Central memory CD8-positive, alpha-beta T cell (primary cell): ENCODE data around the gene CCNT1.
"Not testable (repeated sequence)": the region's sequence is repeated elsewhere in the genome, so short reads cannot be mapped to it uniquely, and the experiment has no call there.

ENCODE experiments used
- ATAC-seq: fragments of 150-1000 bp; cut with Tn5 transposase; replicated peaks from 2 replicates; pipeline ENCODE4 v1.10.0; 2022; ENCODE audit warnings: mild to moderate bottlenecking, moderate FRiP score, moderate number of reproducible peaks; ENCODE audit not compliant: poor library complexity, severe bottlenecking; ENCODE audit errors: extremely low read depth
- DNase-seq, 2 donors: peaks; one replicate each; pipeline ENCODE4 v3.0.0; 2021; ENCODE audit warnings: low spot score in 2 of 2
- H3K27ac Mint-ChIP-seq: one replicate; pipeline ENCODE4 v1.8.0; 2022; ENCODE audit warnings: low read depth, mild to moderate bottlenecking, moderate library complexity, mixed read lengths
- H3K27me3 Mint-ChIP-seq: one replicate; pipeline ENCODE4 v1.8.0; 2022; ENCODE audit warnings: mixed read lengths
- H3K36me3 Mint-ChIP-seq: one replicate; pipeline ENCODE4 v1.8.0; 2022; ENCODE audit warnings: mild to moderate bottlenecking, moderate library complexity, mixed read lengths; ENCODE audit not compliant: insufficient read depth
- H3K4me1 Mint-ChIP-seq: one replicate; pipeline ENCODE4 v1.8.0; 2022; ENCODE audit warnings: mixed read lengths
- H3K4me3 Mint-ChIP-seq: one replicate; pipeline ENCODE4 v1.8.0; 2022; ENCODE audit warnings: mild to moderate bottlenecking, moderate library complexity, mixed read lengths
- H3K9me3 Mint-ChIP-seq: one replicate; pipeline ENCODE4 v1.8.0; 2022; ENCODE audit warnings: mixed read lengths

CCNT1 gene

DNA sequence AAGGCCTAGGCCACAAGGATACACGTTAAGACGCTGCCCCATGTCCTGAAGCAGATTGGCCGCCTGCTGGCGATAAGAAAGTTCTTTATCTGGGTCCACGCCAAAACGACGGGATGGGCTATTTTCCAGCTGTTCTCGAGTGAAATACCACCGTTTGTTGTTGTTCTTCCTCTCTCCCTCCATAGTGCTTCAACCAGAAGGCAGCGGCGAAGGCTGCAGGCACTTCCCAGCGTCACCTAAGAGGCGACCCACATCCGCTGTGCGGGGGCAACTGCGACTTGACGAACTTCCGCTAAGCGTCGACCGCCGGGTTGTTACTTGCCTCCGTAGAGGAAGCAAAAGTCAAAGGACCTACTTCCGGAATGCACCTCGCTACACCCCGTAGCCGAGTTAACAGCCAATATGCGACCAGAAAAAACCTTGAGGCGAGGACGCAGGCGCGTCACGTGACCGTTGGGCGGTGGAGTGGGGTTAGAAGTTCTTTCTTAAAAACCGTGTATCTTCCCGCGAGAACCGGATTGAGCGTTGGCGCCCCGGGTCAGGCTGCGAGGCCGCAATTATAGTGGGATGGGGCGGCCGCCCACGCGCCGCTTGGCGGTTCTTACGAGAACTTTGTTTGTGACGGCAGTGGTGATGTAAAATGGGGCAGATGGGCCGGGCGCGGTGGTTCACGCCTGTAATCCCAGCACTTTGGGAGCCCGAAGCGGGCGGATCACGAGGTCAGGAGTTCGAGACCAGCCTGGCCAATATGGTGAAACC, at the start of gene CCNT1:
TSS of gene CCNT1 (minus strand) at position 215 of the 759 bp plus-strand sequence. CDS start at position 183, 32 bp downstream.
- Mint-ChIP-seq H3K27me3 (no peaks in the 10 kb centered on the region), H3K9me3 (peaks cover 12% of the 10 kb centered on the region), H3K36me3 (peaks cover 37% of the 10 kb centered on the region), H3K4me3 (peak within 1 kb of the TSS; percentile 89), H3K4me1 (peaks cover 39% of the 10 kb centered on the region), H3K27ac (peak within 1 kb of the TSS; percentile 97)
- DNase-seq, result peak; percentile 91 to 99
- ATAC-seq, result peak; percentile 95

DNA sequence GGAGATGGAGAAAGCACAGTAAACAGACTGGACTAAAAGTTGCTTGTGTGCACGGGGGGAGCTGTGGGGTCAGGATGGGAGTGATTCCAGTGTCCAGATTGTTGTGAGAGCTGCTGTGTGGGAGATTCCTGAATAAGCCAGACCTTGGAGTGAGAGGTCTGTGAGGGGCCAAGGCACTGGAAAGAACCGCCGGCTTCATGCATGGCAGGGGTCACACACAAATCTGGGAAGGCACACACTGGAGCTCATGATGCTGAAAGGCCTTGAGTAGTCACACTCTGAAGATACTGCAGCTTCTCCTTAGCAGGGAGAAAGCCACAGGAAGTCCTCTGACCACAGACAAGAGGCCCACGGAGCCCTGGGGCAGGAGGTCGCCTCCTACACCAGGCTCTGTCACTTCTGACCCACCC, 49.3 kb upstream of the CCNT1 start:
- Mint-ChIP-seq H3K36me3 (no peaks in the 10 kb centered on the region), H3K4me1 (peaks cover 13% of the 10 kb centered on the region), H3K27ac (peak overlapping the region; percentile 32), H3K27me3 (peaks cover 13% of the 10 kb centered on the region), H3K9me3 (no peaks in the 10 kb centered on the region), H3K4me3 (no peak overlapping the region)
- ATAC-seq (no peak), DNase-seq (no peak)

DNA sequence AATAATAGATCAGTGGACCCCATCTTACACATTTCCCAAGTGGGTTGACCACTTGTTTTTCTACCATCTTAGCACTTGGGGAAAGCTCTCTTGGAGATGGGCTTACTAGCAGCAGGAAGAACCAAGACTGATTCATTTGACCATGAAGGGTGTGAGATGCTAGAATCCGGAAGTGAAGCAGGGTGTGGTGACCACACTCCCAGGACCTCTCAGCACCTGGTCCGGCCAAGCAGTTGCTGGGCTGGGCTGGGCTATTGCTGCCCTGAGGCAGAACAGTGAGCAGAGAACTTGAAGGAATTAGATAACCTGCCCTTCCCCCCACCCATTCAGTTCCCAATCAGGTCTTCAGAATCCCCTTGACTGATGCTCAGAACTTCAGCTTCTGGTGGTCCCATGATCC, 48.0 kb upstream of the CCNT1 start:
- Mint-ChIP-seq H3K4me1 (peaks cover 13% of the 10 kb centered on the region), H3K27ac (no peak overlapping the region), H3K4me3 (no peak overlapping the region), H3K36me3 (no peaks in the 10 kb centered on the region), H3K27me3 (peaks cover 10% of the 10 kb centered on the region), H3K9me3 (no peaks in the 10 kb centered on the region)
- ATAC-seq (no peak), DNase-seq (no peak)

DNA sequence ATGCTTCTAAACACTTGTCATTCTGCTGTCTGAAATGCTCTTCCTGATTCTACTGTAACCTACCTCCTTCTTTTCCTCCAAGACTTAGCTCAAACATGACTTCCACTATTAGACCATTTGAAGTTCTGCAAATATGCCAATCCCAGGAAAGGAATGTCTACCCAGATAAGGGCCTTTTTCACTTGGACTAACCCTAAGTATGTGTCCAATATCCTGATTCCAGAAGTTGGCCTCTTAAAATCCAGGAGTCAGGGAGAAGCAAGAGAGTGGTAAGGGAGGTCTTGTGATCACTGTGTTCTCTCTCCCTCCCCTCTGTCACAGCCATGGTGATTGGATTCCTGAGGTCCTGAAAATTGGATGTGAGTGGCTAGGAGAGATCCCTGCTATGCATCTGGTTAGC, 42.2 kb upstream of the CCNT1 start:
- Mint-ChIP-seq H3K4me3 (no peak overlapping the region), H3K36me3 (no peaks in the 10 kb centered on the region), H3K27ac (no peak overlapping the region), H3K4me1 (no peaks in the 10 kb centered on the region), H3K27me3 (no peaks in the 10 kb centered on the region), H3K9me3 (no peaks in the 10 kb centered on the region)
- no peak for ATAC-seq
- no peak for DNase-seq

DNA sequence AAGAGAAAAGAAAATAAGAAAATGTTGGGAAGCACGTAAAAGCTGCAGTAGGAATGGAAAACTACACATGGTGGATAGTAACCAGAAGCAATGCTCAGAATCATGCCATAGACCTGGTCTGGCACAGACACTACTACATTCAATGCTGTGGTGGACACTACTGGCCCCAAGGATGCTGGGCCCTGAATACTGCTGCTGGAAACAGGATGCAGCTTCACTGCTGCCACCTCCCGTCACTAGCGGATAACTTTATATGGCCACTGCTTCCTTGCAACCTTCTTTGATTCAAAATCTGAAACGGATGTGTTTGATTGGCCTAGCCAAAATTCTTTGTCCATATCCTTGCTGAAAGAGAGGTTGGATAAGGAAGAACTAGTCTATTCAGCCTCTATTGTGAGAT, 41.7 kb upstream of the CCNT1 start:
- Mint-ChIP-seq H3K9me3 (no peaks in the 10 kb centered on the region), H3K4me1 (no peaks in the 10 kb centered on the region), H3K36me3 (no peaks in the 10 kb centered on the region), H3K27ac (no peak overlapping the region), H3K4me3 (no peak overlapping the region), H3K27me3 (no peaks in the 10 kb centered on the region)
- DNase-seq (no peak), ATAC-seq (no peak)

DNA sequence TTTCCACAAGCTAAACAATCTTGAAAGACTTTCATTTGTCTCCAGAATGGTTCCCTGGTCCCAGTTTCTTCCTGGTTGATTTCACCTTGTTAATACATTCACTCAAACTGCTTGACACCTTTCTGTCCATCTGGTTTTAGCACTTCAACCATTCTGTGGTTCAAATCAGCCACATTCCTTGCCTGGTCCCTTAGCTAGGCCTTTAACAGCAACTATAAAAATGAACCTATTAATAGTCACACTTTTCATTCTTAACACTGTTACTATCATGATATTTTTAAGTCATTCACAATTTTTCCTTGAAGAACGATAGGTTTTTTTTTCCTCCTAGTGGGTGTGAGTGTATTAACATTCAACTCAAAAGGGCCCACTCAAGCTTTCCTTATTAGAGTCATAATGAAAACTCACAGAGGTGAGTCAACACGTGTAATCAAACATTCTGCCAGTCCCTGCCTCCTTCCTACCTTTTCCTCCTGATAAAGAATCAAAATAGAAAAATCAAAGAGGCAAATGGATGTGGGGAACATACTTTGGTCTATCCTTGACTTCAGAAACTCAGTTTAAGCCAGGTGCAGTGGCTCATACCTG, 34.4 kb upstream of the CCNT1 start:
- Mint-ChIP-seq H3K27ac (no peak overlapping the region), H3K9me3 (no peaks in the 10 kb centered on the region), H3K27me3 (no peaks in the 10 kb centered on the region), H3K36me3 (no peaks in the 10 kb centered on the region), H3K4me1 (no peaks in the 10 kb centered on the region), H3K4me3 (no peak overlapping the region)
- no peak for DNase-seq
- no peak for ATAC-seq

DNA sequence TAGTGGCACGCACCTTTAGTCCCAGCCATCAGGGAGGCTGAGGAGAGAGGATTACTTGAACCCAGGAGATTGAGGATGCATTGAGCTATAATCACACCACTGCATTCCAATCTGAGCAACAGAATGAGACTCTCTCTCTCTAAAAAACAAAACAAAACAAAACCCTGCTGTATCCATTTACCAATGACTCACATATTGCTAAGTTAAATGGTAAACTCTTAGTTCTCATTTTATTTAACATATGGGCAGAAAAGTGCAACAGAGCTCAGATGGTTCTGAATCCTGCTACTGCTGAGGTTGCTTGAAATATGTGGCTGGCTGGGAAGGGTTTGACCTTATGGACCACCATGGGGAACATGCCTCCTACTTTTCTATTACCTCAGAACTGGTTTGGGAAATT, 33.7 kb upstream of the CCNT1 start:
- ATAC-seq (no peak), DNase-seq (no peak)
- H3K27me3 Mint-ChIP-seq, result no peaks in the 10 kb centered on the region
- no peak overlapping the region for H3K27ac Mint-ChIP-seq
- no peaks in the 10 kb centered on the region for H3K36me3 Mint-ChIP-seq
- H3K4me3 Mint-ChIP-seq, result no peak overlapping the region
- no peaks in the 10 kb centered on the region for H3K9me3 Mint-ChIP-seq
- no peaks in the 10 kb centered on the region for H3K4me1 Mint-ChIP-seq

DNA sequence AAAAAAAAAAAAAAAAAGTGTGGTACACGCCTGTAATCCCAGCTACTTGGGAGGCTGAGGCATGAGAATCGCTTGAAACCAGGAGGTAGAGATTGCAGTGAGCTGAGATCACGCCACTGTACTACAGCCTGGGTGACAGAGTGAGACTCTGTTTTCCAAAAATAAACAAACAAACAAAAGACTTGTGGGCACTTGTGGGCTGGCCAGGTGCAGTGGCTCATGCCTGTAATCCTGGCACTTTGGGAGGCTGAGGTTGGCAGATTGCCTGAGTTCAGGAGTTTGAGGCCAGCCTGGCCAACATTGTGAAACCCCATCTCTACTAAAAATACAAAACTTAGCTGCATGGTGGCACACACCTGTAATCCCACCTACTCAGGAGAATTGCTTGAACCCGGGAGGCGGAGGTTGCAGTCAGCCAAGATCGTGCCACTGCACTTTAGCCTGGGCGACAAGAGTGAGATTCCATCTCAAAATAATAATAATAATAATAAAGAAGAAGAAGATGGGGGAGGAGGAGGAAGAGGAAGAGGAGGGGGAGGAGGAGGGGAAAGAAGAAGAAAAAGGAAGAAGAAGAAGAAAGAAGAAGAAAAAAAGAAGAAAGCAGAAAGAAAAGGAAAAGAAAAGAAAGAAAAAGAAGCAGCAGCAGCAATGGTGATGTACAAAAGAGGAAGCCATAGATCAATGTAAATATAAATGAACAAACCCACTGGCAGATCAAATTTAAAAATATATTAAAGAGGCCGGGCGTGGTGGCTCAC, 27.9 kb upstream of the CCNT1 start:
- DNase-seq (no peak), ATAC-seq (no peak)
- no peak overlapping the region for H3K27ac Mint-ChIP-seq
- no peaks in the 10 kb centered on the region for H3K4me1 Mint-ChIP-seq
- no peaks in the 10 kb centered on the region for H3K9me3 Mint-ChIP-seq
- H3K4me3 Mint-ChIP-seq, result no peak overlapping the region
- peaks cover 21% of the 10 kb centered on the region for H3K27me3 Mint-ChIP-seq
- no peaks in the 10 kb centered on the region for H3K36me3 Mint-ChIP-seq

DNA sequence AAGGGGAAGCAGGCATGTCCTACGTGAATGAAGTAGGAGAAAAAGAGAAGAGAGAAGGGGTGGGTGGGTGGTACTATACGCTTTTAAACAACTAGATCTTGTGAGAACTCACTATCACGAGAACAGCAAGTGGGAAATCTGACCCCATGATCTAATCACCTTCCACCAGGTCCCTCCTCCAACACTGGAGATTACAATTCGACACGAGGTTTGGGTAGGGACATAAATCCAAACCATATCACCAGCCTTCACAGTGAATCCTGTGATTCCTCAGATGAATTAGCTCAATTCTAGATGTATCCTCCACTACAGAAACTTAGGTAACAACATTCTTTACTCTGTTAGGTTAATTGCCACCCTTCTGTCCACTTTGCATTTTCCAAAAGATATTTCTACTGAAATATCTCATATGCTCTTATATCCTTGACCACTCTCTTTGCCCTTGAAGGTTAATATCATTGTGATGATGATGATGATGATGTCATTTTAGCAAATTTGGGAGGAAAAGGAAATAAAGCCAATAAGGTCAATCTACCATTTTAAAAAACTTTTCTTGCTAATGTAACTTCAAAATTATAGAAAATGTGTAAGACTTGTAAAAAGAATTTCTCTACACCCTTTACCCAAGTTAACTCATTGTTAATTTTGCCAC, 23.2 kb upstream of the CCNT1 start:
- Mint-ChIP-seq H3K4me3 (no peak overlapping the region), H3K9me3 (no peaks in the 10 kb centered on the region), H3K27ac (no peak overlapping the region), H3K27me3 (peaks cover 26% of the 10 kb centered on the region), H3K36me3 (no peaks in the 10 kb centered on the region), H3K4me1 (no peaks in the 10 kb centered on the region)
- no peak for ATAC-seq
- DNase-seq, result no peak

DNA sequence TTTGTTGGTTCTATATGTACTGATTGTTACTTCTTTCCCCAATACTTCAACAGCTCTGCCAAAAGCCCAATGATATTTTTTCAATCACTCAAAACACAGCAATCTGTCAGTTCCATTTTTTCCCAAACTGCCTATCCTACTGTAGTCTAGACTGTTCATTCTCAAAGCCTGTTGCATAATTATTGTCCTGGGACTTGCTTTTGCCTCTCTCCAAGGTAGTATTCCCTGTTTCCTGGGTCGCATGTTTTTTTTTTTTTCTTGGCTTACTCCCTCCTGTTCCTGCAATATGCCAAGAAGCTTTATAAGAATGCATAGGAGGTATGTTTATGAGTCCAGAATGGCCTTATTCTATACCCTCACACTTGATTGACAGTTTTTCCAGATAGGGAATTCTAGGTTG, 19.9 kb upstream of the CCNT1 start:
- ATAC-seq (no peak), DNase-seq (no peak)
- no peaks in the 10 kb centered on the region for H3K9me3 Mint-ChIP-seq
- no peaks in the 10 kb centered on the region for H3K4me1 Mint-ChIP-seq
- H3K36me3 Mint-ChIP-seq, result no peaks in the 10 kb centered on the region
- H3K27me3 Mint-ChIP-seq, result peaks cover 26% of the 10 kb centered on the region
- H3K27ac Mint-ChIP-seq, result no peak overlapping the region
- no peak overlapping the region for H3K4me3 Mint-ChIP-seq

DNA sequence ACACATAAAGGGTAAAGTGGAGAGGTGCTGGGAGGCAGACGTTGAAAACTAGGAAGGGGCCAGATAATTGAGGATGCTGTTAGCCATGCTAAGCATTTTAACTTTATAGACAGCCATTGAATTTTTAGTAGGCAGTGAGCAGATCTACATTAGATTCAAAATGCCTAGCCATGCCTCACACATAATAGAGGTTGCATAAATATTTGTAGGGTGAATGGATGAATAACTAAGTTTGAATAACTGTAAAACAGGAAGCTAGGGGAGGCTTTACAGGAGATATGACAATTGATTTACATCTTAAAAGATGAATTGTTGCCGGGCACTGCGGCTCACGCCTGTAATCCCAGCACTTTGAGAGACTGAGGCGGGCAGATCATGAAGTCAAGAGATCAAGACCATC, 12.3 kb upstream of the CCNT1 start:
- H3K9me3 Mint-ChIP-seq, result no peaks in the 10 kb centered on the region
- H3K4me3 Mint-ChIP-seq, result no peak overlapping the region
- H3K27me3 Mint-ChIP-seq, result peaks cover 11% of the 10 kb centered on the region
- no peaks in the 10 kb centered on the region for H3K4me1 Mint-ChIP-seq
- no peak overlapping the region for H3K27ac Mint-ChIP-seq
- peaks cover 2% of the 10 kb centered on the region for H3K36me3 Mint-ChIP-seq
- DNase-seq, result no peak
- no peak for ATAC-seq

DNA sequence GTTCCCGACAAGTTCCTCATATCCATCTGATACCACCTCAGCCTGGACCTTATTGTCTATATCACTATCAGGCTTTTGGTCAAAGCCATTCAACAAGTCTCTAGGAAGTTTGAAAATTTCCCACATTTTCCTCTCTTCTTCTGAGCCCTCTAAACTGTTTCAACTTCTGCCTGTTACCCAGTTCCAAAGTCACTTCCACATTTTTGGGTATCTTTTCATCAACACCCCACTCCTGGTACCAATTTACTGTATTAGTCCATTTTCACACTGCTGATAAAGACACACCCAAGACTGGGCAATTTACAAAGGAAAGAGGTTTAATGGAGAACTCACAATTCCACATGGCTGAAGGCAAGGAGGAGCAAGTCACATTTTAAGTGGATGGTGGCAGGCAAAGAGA, 4.2 kb upstream of the CCNT1 start:
- not testable (repeated sequence) for DNase-seq, H3K27me3 Mint-ChIP-seq, ATAC-seq, H3K27ac Mint-ChIP-seq, H3K4me3 Mint-ChIP-seq
- H3K36me3 Mint-ChIP-seq, result peaks cover 15% of the 10 kb centered on the region
- H3K4me1 Mint-ChIP-seq, result peaks cover 14% of the 10 kb centered on the region
- H3K9me3 Mint-ChIP-seq, result peaks cover 12% of the 10 kb centered on the region
